A549 treated with GW870086 at 1 μM for 4 hours (cell line): ENCODE measurements around the gene GPATCH4. TPM values are rescaled to one million over a fixed set of nuclear protein-coding genes. Genes with fewer than 3 reads are reported as not detected.

ENCODE experiments used
- total RNA-seq: library from RNA; stranded (reverse); fragments of 200-300 nt; extraction: Qiagen RNA extraction; gene quantifications from 5 replicates; pipeline ENCODE4 v1.2.3, GENCODE V29; 2022; ENCODE audit warnings: low read depth

Gene GPATCH4
- total RNA-seq, result 64.4 to 88.6 TPM (median 68.1 TPM) in 5 replicates

GRCh38 chr1:156601122-156601830 lies at the start of gene GPATCH4:
GPATCH4 (minus strand) TSS chr1:156601479.

GRCh38 chr1:156641761-156642264 lies 40.5 kb upstream of the GPATCH4 start, which contains the start of gene BCAN:
BCAN (plus strand) TSS chr1:156642117; CDS start chr1:156646055, 3,938 bp downstream.

GRCh38 chr1:156618853-156619581 lies 17.7 kb upstream of the GPATCH4 start, which contains the start of gene HAPLN2:
HAPLN2 (plus strand) TSS chr1:156619415; CDS start chr1:156623491, 4,076 bp downstream.

GRCh38 chr1:156591432-156592157 lies 9.7 kb downstream of the GPATCH4 start, which contains the start of gene NAXE:
NAXE (plus strand) TSS chr1:156591776; CDS start chr1:156591805, 29 bp downstream.

GRCh38 chr1:156579472-156579871 lies 21.8 kb downstream of the GPATCH4 start, which contains the start of gene TTC24:
TTC24 (plus strand) TSS chr1:156579723; CDS start chr1:156581365, 1,642 bp downstream.

GRCh38 chr1:156571919-156572662 lies 29.2 kb downstream of the GPATCH4 start, which contains the start of gene IQGAP3:
IQGAP3 (minus strand) TSS chr1:156572565; CDS start chr1:156572529, 36 bp downstream.

Other genes starting within 250 kb of the GPATCH4 start
- not detected in 5 replicates for gene RHBG, start 232.3 kb downstream of the GPATCH4 start, total RNA-seq
- gene MEF2D, start 100.7 kb downstream of the GPATCH4 start, total RNA-seq, result 20.2 to 29.8 TPM (median 28.1 TPM) in 5 replicates
- gene IQGAP3, start 28.9 kb downstream of the GPATCH4 start, total RNA-seq, result 12.2 to 18.5 TPM (median 15.3 TPM) in 5 replicates
- not detected in 5 replicates for gene TTC24, start 21.8 kb downstream of the GPATCH4 start, total RNA-seq
- 147 to 176 TPM (median 165 TPM) in 5 replicates for gene NAXE, start 9.7 kb downstream of the GPATCH4 start, total RNA-seq
- gene HAPLN2, start 17.9 kb upstream of the GPATCH4 start, total RNA-seq, result 0.21 to 0.23 TPM in 2 of 5 replicates, not detected in the others
- 0.16 to 0.21 TPM in 2 of 5 replicates, not detected in the others for gene BCAN, start 40.6 kb upstream of the GPATCH4 start, total RNA-seq
- 1.1 to 1.4 TPM (median 1.2 TPM) in 5 replicates for gene NES, start 75.9 kb upstream of the GPATCH4 start, total RNA-seq
- 7.8 to 14.9 TPM (median 8.6 TPM) in 5 replicates for gene CRABP2, start 104.1 kb upstream of the GPATCH4 start, total RNA-seq
- gene METTL25B, start 127.0 kb upstream of the GPATCH4 start, total RNA-seq, result 22.0 to 25.7 TPM (median 23.5 TPM) in 5 replicates
- gene ISG20L2, start 127.3 kb upstream of the GPATCH4 start, total RNA-seq, result 35.0 to 47.3 TPM (median 43.7 TPM) in 5 replicates
- gene MRPL24, start 139.6 kb upstream of the GPATCH4 start, total RNA-seq, result 175 to 202 TPM (median 193 TPM) in 5 replicates
- 408 to 438 TPM (median 425 TPM) in 5 replicates for gene HDGF, start 150.2 kb upstream of the GPATCH4 start, total RNA-seq
- 66.3 to 83.8 TPM (median 72.0 TPM) in 5 replicates for gene PRCC, start 166.1 kb upstream of the GPATCH4 start, total RNA-seq
- gene SH2D2A, start 215.4 kb upstream of the GPATCH4 start, total RNA-seq, result 2.6 to 3.9 TPM (median 3.2 TPM) in 5 replicates